Measurements from ENCODE around the gene RUVBL2.

Gene RUVBL2

DNA sequence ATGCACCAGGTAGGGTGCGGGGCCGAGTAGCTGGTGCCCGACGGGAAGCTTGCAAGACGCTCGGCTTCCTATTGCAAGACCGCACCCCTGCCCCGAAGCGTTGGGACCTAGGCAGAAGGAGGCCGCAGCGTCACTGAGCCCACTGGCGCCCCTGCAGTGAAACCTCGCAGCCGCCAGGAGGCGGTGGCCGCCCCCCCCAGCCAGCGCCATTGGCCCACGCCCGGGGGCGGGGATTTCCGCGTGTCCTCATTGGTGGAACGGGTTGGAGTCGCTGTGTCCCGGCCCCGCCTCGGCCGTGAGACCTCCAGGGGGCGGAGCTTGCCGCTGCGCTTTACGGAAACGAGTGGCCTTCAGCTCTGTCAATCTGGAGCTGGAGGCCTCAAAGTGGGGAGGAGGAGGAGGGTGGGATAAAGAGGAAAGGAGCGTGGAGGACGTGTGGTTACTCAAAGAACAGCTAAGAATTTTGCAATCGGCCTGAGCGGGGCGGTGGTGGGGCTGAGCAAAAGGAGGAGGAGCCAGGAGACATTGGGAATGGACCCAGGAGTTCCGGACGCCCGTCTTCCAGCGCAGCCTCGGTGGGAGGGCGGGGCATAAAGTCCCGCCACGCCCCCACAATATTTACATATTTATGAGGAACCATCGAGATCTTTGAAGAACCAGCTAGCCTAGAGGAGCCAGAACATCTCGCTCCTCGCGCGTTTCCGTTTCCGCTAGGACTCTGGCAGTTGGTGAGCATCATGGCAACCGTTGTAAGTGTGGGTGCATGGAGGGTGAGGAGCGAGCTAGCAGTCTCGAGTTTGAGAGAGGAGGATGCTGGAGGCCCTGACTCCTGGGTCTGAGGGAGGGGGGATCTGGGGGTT is at the start of gene RUVBL2, which contains the start of gene GYS1:
RUVBL2 (plus strand) TSS at position 713 of the 860 bp plus-strand sequence; CDS start at position 738, 25 bp downstream.
GYS1 (minus strand) TSS at position 135 of the 860 bp plus-strand sequence. CDS start 197 bp downstream, outside the sequence.
- DNase-seq (ENCODE audit: insufficient read length, low spot score), result peak; percentile 94
- peak; percentile 35 for FAIRE-seq

GRCh38 chr19:48945415-48945814 is 48.3 kb upstream of the RUVBL2 start:
- FAIRE-seq (no peak), DNase-seq (ENCODE audit: insufficient read length, low spot score) (no peak)
- TF ChIP-seq CTCF (IDR thresholded peaks at IDR 0.05; ENCODE audit: insufficient read depth, missing control alignments), result no peak

More for the DNA sequence above, at the start of gene RUVBL2, which contains the start of gene GYS1:
- peak; percentile 60 for TF ChIP-seq CTCF (IDR thresholded peaks at IDR 0.05; ENCODE audit: insufficient read depth, missing control alignments)

GRCh38 chr19:48945817-48946216 is 47.9 kb upstream of the RUVBL2 start:
- FAIRE-seq (no peak), DNase-seq (ENCODE audit: insufficient read length, low spot score) (no peak)
- TF ChIP-seq CTCF (IDR thresholded peaks at IDR 0.05; ENCODE audit: insufficient read depth, missing control alignments), result no peak

DNA sequence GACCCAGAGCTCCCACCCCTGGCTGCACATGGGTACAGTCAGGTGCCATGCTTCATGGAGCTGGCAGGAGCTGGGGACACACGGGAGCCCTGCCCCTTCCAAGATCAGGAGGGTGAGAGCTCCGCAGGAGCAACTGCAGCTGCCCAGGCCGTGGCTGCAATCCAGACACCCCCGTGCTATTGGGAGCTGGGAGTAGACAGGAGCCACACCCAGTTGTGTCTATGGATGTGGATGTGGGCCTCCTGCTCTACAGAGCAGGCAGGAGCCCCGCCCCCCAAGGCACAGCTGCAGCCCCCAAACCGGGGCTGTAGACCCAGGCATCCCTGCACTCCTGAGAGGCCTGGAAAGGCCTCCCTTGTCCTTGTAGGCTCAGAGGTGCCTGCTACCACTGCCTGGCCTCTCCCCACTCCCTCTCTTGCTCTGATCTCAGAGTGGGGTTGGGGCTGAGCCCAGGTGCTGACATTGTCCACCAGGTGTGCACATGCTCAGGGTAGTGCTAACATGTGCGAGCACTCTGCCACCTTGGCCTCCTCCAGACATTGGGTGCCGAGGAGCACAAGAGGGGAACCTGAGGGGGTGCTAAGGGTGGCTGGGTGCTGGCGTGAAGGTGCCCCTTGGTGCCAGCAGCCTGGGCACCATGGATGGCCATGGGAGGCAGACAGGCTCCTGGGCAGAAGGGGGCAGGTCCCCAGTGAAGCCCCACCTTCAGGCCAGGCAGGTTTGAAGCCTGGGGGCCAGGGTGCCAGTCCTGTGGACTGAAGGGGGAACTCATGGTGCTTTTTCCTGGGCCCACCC is 47.0 kb upstream of the RUVBL2 start:
- DNase-seq (ENCODE audit: insufficient read length, low spot score) (no peak), FAIRE-seq (no peak)
- no peak for TF ChIP-seq CTCF (IDR thresholded peaks at IDR 0.05; ENCODE audit: insufficient read depth, missing control alignments)

GRCh38 chr19:48947258-48947542 is 46.5 kb upstream of the RUVBL2 start:
- FAIRE-seq, result no peak
- TF ChIP-seq CTCF (IDR thresholded peaks at IDR 0.05; ENCODE audit: insufficient read depth, missing control alignments), result no peak
- DNase-seq (ENCODE audit: insufficient read length, low spot score), result no peak

DNA sequence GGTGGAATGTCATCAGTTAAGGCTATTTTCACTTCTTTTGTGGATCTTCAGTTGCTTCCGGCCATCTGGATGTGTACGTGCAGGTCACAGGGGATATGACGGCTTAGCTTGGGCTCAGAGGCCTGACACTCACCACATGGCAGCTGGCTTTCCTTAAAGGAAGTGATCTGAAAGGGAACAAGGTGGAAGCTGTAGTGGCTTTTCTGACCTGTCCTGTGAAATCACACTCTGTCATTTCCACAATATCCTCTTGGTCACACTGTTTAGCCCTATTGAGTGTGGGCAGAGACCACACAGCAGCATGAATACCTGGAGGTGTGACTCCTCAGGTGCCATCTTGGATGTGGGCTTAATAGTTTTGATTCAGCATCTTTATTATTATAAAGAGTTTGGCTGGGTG is 43.5 kb upstream of the RUVBL2 start:
- no peak for DNase-seq (ENCODE audit: insufficient read length, low spot score)
- TF ChIP-seq CTCF (IDR thresholded peaks at IDR 0.05; ENCODE audit: insufficient read depth, missing control alignments), result no peak
- FAIRE-seq, result no peak

All from D721Med (cell line).